Fibroblast of lung (primary cell): ENCODE data around the gene TNRC18.
"Not testable (repeated sequence)": the region's sequence is repeated elsewhere in the genome, so short reads cannot be mapped to it uniquely, and the experiment has no call there.

ENCODE experiments used
- CTCF ChIP-seq, 2 donors: IDR thresholded peaks in 1 of 2; conservative IDR thresholded peaks in 1 of 2; 1 replicate in 1 of 2; 2 replicates in 1 of 2; pipeline ENCODE4 v1.5.1; 2011 to 2012; ENCODE audit warnings: low read length in 2 of 2, control low read depth in 1 of 2, inconsistent platforms in 1 of 2, low read depth in 1 of 2, mild to moderate bottlenecking in 1 of 2
- EZH2 ChIP-seq: IDR thresholded peaks from 2 replicates; pipeline ENCODE4 v1.5.1; 2012; ENCODE audit warnings: low read length, control low read depth, mild to moderate bottlenecking; ENCODE audit errors: missing control alignments

GRCh38 chr7:5274985-5275431 lies 148.6 kb downstream of the TNRC18 start:
- not testable (repeated sequence) for TF ChIP-seq CTCF (conservative IDR thresholded peaks at IDR 0.05 in 1 of 2, IDR thresholded peaks at IDR 0.05 in 1 of 2; ENCODE audit: low read depth in 1 of 2, low read length in 2 of 2); EZH2
